Progenitor cell of endocrine pancreas (in vitro differentiated cells): ENCODE data around the gene ALDH8A1. TPM values are rescaled to one million over a fixed set of nuclear protein-coding genes. Genes with fewer than 3 reads are reported as not detected.
A peak's percentile ranks its signal among the peaks of the same experiment; 100 is the strongest.

Experiments used
- DNase-seq: peaks from one replicate; pipeline ENCODE4 v3.0.0; 2021; ENCODE audit warnings: low spot score; ENCODE audit not compliant: unreplicated experiment
- H3K27ac Mint-ChIP-seq: 2 replicates; pipeline ENCODE4 v1.8.0; 2021; ENCODE audit warnings: mild to moderate bottlenecking, moderate library complexity, mixed read lengths
- H3K27me3 Mint-ChIP-seq: 2 replicates; pipeline ENCODE4 v1.8.0; 2021; ENCODE audit warnings: mixed read lengths
- H3K36me3 Mint-ChIP-seq: 2 replicates; pipeline ENCODE4 v1.8.0; 2022; ENCODE audit warnings: mixed read lengths; ENCODE audit not compliant: insufficient read depth
- H3K4me1 Mint-ChIP-seq: 2 replicates; pipeline ENCODE4 v1.8.0; 2021; ENCODE audit warnings: low read depth, mixed read lengths
- H3K4me3 Mint-ChIP-seq: 2 replicates; pipeline ENCODE4 v1.8.0; 2021; ENCODE audit warnings: low read depth, mild to moderate bottlenecking, moderate library complexity, mixed read lengths
- H3K9me3 Mint-ChIP-seq: 2 replicates; pipeline ENCODE4 v1.8.0; 2021; ENCODE audit warnings: low read depth, mixed read lengths
- CTCF ChIP-seq: fragments of 200-600 bp; sonication (generic); IDR thresholded peaks from one replicate; pipeline ENCODE4 v1.5.0; 2021; ENCODE audit warnings: antibody characterized with exemption, mild to moderate bottlenecking; ENCODE audit not compliant: unreplicated experiment
- total RNA-seq: library from RNA; stranded (reverse); gene quantifications from 2 replicates; pipeline ENCODE4 v1.2.1, GENCODE V29; 2021

Gene ALDH8A1
- total RNA-seq, 1 donor from 2014 or later: 1.5 TPM

GRCh38 chr6:134980846-134981245 is 30.9 kb upstream of the ALDH8A1 start:
- peaks cover 6% of the 10 kb centered on the region for H3K9me3 Mint-ChIP-seq
- H3K36me3 Mint-ChIP-seq: peaks cover 28% of the 10 kb centered on the region
- no peak for DNase-seq
- TF ChIP-seq CTCF: no peak
- H3K4me3 Mint-ChIP-seq: no peak overlapping the region
- no peaks in the 10 kb centered on the region for H3K4me1 Mint-ChIP-seq
- no peak overlapping the region for H3K27ac Mint-ChIP-seq
- H3K27me3 Mint-ChIP-seq: no peaks in the 10 kb centered on the region

- H3K36me3 Mint-ChIP-seq: peaks cover 41% of the 10 kb centered on the region
Observed at GRCh38 chr6:134979142-134979541, 29.2 kb upstream of the ALDH8A1 start.

GRCh38 chr6:134974370-134974769 is 24.5 kb upstream of the ALDH8A1 start:
- Mint-ChIP-seq H3K36me3 (peaks cover 37% of the 10 kb centered on the region), H3K27ac (no peak overlapping the region), H3K9me3 (peaks cover 21% of the 10 kb centered on the region), H3K4me3 (no peak overlapping the region), H3K4me1 (no peaks in the 10 kb centered on the region), H3K27me3 (no peaks in the 10 kb centered on the region)
- TF ChIP-seq CTCF: no peak
- no peak for DNase-seq

More at GRCh38 chr6:134979142-134979541, 29.2 kb upstream of the ALDH8A1 start:
- H3K27me3 Mint-ChIP-seq: no peaks in the 10 kb centered on the region
- peaks cover 20% of the 10 kb centered on the region for H3K9me3 Mint-ChIP-seq
- H3K4me1 Mint-ChIP-seq: no peaks in the 10 kb centered on the region
- no peak for TF ChIP-seq CTCF
- no peak overlapping the region for H3K27ac Mint-ChIP-seq
- no peak overlapping the region for H3K4me3 Mint-ChIP-seq
- no peak for DNase-seq

GRCh38 chr6:134967711-134968110 is 17.8 kb upstream of the ALDH8A1 start:
- Mint-ChIP-seq H3K4me3 (no peak overlapping the region), H3K36me3 (peaks cover 13% of the 10 kb centered on the region), H3K27ac (peak overlapping the region; percentile 24), H3K4me1 (no peaks in the 10 kb centered on the region), H3K9me3 (no peaks in the 10 kb centered on the region), H3K27me3 (no peaks in the 10 kb centered on the region)
- no peak for TF ChIP-seq CTCF
- no peak for DNase-seq

GRCh38 chr6:134964451-134965203 is 14.7 kb upstream of the ALDH8A1 start:
- Mint-ChIP-seq H3K27ac (no peak overlapping the region), H3K4me1 (no peaks in the 10 kb centered on the region), H3K27me3 (no peaks in the 10 kb centered on the region), H3K36me3 (peaks cover 24% of the 10 kb centered on the region), H3K4me3 (no peak overlapping the region), H3K9me3 (peaks cover 1% of the 10 kb centered on the region)
- DNase-seq: no peak
- no peak for TF ChIP-seq CTCF
